Mesothelial cell of epicardium (in vitro differentiated cells): ENCODE results near the gene ADAMTS18. TPM values are rescaled to one million over a fixed set of nuclear protein-coding genes. Genes with fewer than 3 reads are reported as not detected.

Source experiments
- DNase-seq, 2 experiments: peaks; one replicate each; pipeline ENCODE4 v3.0.0; 2021; ENCODE audit warnings: low spot score in 2 of 2; ENCODE audit not compliant: unreplicated experiment in 2 of 2
- H3K27ac Mint-ChIP-seq: 2 replicates; pipeline ENCODE4 v1.8.0; 2021; ENCODE audit warnings: mixed read lengths
- H3K27me3 Mint-ChIP-seq: 2 replicates; pipeline ENCODE4 v1.8.0; 2021; ENCODE audit warnings: low read depth, mixed read lengths
- H3K36me3 Mint-ChIP-seq: 2 replicates; pipeline ENCODE4 v1.8.0; 2021; ENCODE audit warnings: mixed read lengths
- H3K4me1 Mint-ChIP-seq: 2 replicates; pipeline ENCODE4 v1.8.0; 2021; ENCODE audit warnings: mixed read lengths
- H3K4me3 Mint-ChIP-seq: 2 replicates; pipeline ENCODE4 v1.8.0; 2021; ENCODE audit warnings: mild to moderate bottlenecking, moderate library complexity, mixed read lengths
- H3K9me3 Mint-ChIP-seq: 2 replicates; pipeline ENCODE4 v1.8.0; 2021; ENCODE audit warnings: mixed read lengths
- total RNA-seq: library from RNA; stranded (reverse); gene quantifications from 3 replicates; pipeline ENCODE4 v1.2.1, GENCODE V29; 2021
- TF ChIP-seq, protein P1 (sequence below): fragments of 200-600 bp; sonication (generic); IDR thresholded peaks from one replicate; pipeline ENCODE4 v1.5.0; 2021; ENCODE audit warnings: antibody characterized with exemption; ENCODE audit not compliant: unreplicated experiment

Gene ADAMTS18
- total RNA-seq, 1 donor from 2014 or later = 7.9 TPM

GRCh38 chr16:77376358-77376757, 58.5 kb downstream of the ADAMTS18 start:
- no peak for DNase-seq
- peaks cover 9% of the 10 kb centered on the region for H3K9me3 Mint-ChIP-seq
- peaks cover 31% of the 10 kb centered on the region for H3K4me1 Mint-ChIP-seq
- peaks cover 3% of the 10 kb centered on the region for H3K36me3 Mint-ChIP-seq
- H3K27me3 Mint-ChIP-seq = no peaks in the 10 kb centered on the region
- H3K4me3 Mint-ChIP-seq = no peak overlapping the region
- no peak overlapping the region for H3K27ac Mint-ChIP-seq
- TF ChIP-seq, protein P1, sequence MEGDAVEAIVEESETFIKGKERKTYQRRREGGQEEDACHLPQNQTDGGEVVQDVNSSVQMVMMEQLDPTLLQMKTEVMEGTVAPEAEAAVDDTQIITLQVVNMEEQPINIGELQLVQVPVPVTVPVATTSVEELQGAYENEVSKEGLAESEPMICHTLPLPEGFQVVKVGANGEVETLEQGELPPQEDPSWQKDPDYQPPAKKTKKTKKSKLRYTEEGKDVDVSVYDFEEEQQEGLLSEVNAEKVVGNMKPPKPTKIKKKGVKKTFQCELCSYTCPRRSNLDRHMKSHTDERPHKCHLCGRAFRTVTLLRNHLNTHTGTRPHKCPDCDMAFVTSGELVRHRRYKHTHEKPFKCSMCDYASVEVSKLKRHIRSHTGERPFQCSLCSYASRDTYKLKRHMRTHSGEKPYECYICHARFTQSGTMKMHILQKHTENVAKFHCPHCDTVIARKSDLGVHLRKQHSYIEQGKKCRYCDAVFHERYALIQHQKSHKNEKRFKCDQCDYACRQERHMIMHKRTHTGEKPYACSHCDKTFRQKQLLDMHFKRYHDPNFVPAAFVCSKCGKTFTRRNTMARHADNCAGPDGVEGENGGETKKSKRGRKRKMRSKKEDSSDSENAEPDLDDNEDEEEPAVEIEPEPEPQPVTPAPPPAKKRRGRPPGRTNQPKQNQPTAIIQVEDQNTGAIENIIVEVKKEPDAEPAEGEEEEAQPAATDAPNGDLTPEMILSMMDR = no peak

GRCh38 chr16:77375396-77375795, 59.4 kb downstream of the ADAMTS18 start:
- peaks cover 15% of the 10 kb centered on the region for H3K9me3 Mint-ChIP-seq
- TF ChIP-seq, protein P1 = no peak
- no peaks in the 10 kb centered on the region for H3K27me3 Mint-ChIP-seq
- H3K4me3 Mint-ChIP-seq = no peak overlapping the region
- peaks cover 31% of the 10 kb centered on the region for H3K4me1 Mint-ChIP-seq
- peaks cover 8% of the 10 kb centered on the region for H3K36me3 Mint-ChIP-seq
- peak overlapping the region; percentile 84 for H3K27ac Mint-ChIP-seq
- no peak for DNase-seq

DNA sequence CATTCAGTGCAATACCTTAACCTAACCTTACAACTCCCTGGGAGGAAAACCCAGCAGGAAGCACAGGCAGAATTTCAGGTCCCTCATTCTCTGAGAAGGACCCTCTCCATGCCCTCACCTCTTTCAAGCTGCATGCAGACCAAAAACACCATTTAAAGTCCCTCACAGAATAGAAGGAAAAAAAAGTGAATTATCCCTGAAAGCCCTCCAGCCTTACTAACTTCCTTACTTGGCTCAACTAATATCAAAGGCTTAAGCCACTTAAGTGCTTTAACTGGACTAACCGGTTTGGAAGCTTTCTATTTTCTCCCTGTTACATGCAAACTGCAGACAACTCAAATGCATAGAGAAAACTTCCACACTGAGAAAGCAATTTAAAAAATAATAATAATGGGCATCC, 60.5 kb downstream of the ADAMTS18 start:
- Mint-ChIP-seq H3K27ac (peak overlapping the region; percentile 68), H3K36me3 (peaks cover 8% of the 10 kb centered on the region), H3K9me3 (peaks cover 15% of the 10 kb centered on the region), H3K4me3 (no peak overlapping the region), H3K4me1 (peaks cover 27% of the 10 kb centered on the region), H3K27me3 (no peaks in the 10 kb centered on the region)
- DNase-seq = no peak
- TF ChIP-seq, protein P1 = no peak

- no peak for DNase-seq
- no peaks in the 10 kb centered on the region for H3K27me3 Mint-ChIP-seq
- H3K4me1 Mint-ChIP-seq = peaks cover 27% of the 10 kb centered on the region
- TF ChIP-seq, protein P1 = no peak
- peaks cover 15% of the 10 kb centered on the region for H3K9me3 Mint-ChIP-seq
- H3K36me3 Mint-ChIP-seq = peaks cover 8% of the 10 kb centered on the region
- peak overlapping the region; percentile 50 for H3K27ac Mint-ChIP-seq
- no peak overlapping the region for H3K4me3 Mint-ChIP-seq
These were observed 61.1 kb downstream of the ADAMTS18 start for GRCh38 chr16:77373726-77374125.

GRCh38 chr16:77364770-77365169, 70.1 kb downstream of the ADAMTS18 start:
- TF ChIP-seq, protein P1 = no peak
- Mint-ChIP-seq H3K27ac (no peak overlapping the region), H3K27me3 (no peaks in the 10 kb centered on the region), H3K36me3 (peaks cover 2% of the 10 kb centered on the region), H3K4me1 (no peaks in the 10 kb centered on the region), H3K4me3 (no peak overlapping the region), H3K9me3 (no peaks in the 10 kb centered on the region)
- DNase-seq = no peak

DNA sequence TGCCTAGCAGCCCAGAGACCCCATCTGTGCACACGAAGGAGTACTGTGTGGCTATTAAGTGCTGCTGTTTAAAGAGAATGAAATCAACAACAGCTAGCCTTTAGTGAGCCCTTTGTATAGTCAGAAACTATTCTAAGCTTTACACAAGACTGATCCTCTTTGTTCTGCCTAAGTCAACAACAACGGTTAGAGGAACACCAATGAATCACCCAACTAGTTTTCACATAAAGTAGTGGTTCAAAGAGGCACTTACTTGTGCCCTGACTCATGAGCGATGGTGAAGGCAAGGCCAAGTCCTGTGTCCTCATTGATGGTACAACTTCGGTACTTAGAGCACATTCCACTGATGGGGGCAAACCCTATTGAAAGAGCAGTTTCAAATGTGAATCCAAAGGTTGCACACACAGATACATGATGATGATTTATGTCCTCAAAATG, 75.8 kb downstream of the ADAMTS18 start:
- no peaks in the 10 kb centered on the region for H3K27me3 Mint-ChIP-seq
- H3K9me3 Mint-ChIP-seq = no peaks in the 10 kb centered on the region
- no peak overlapping the region for H3K4me3 Mint-ChIP-seq
- TF ChIP-seq, protein P1 = no peak
- peaks cover 7% of the 10 kb centered on the region for H3K4me1 Mint-ChIP-seq
- peak overlapping the region; percentile 64 for H3K27ac Mint-ChIP-seq
- no peak for DNase-seq
- peaks cover 2% of the 10 kb centered on the region for H3K36me3 Mint-ChIP-seq
